GM18498 (cell line): ENCODE data around the gene MLANA.
"Not testable (repeated sequence)": the region's sequence is repeated elsewhere in the genome, so short reads cannot be mapped to it uniquely, and the experiment has no call there.

Experiments used
- ATAC-seq: cut with Tn5 transposase; IDR thresholded peaks from one replicate; pipeline ENCODE4 v1.9.1; 2021; ENCODE audit warnings: mild to moderate bottlenecking, moderate library complexity; ENCODE audit not compliant: unreplicated experiment

The MLANA gene

GRCh38 chr9:5869315-5870019, 21.2 kb upstream of the MLANA start:
- no peak for ATAC-seq

- no peak for ATAC-seq
Observed at GRCh38 chr9:5870020-5870339, 20.7 kb upstream of the MLANA start.

GRCh38 chr9:5870691-5871090, 20.0 kb upstream of the MLANA start:
- no peak for ATAC-seq

- ATAC-seq = no peak
Observed at GRCh38 chr9:5871785-5872184, 18.9 kb upstream of the MLANA start.

GRCh38 chr9:5872511-5872910, 18.2 kb upstream of the MLANA start:
- no peak for ATAC-seq

- ATAC-seq = no peak
Observed at GRCh38 chr9:5873439-5873838, 17.2 kb upstream of the MLANA start.

- ATAC-seq = no peak
Observed at GRCh38 chr9:5874048-5874447, 16.6 kb upstream of the MLANA start.

- no peak for ATAC-seq
Observed at GRCh38 chr9:5876026-5876425, 14.7 kb upstream of the MLANA start.

- ATAC-seq = no peak
Observed at GRCh38 chr9:5876711-5877110, 14.0 kb upstream of the MLANA start.

- ATAC-seq = no peak
Observed at GRCh38 chr9:5879419-5880181, 11.1 kb upstream of the MLANA start.

GRCh38 chr9:5882244-5883012, 8.3 kb upstream of the MLANA start:
- not testable (repeated sequence) for ATAC-seq

GRCh38 chr9:5884191-5884590, 6.5 kb upstream of the MLANA start:
- no peak for ATAC-seq

GRCh38 chr9:5886114-5886939, 4.4 kb upstream of the MLANA start:
- peak; percentile 95 for ATAC-seq

- ATAC-seq = no peak
Observed at GRCh38 chr9:5892456-5893133, 1.9 kb downstream of the MLANA start.

GRCh38 chr9:5893134-5893505, 2.4 kb downstream of the MLANA start:
- ATAC-seq = no peak

- ATAC-seq = no peak
Observed at GRCh38 chr9:5893591-5894236, 3.0 kb downstream of the MLANA start.

- no peak for ATAC-seq
Observed at GRCh38 chr9:5894237-5894959, 3.7 kb downstream of the MLANA start.

- ATAC-seq = no peak
Observed at GRCh38 chr9:5895782-5896181, 5.1 kb downstream of the MLANA start.

GRCh38 chr9:5896863-5897262, 6.2 kb downstream of the MLANA start:
- ATAC-seq = no peak
